Measurements from ENCODE around the gene CELA3B.

- no peak for TF ChIP-seq CREM (IDR thresholded peaks at IDR 0.05)
- no peak for TF ChIP-seq CREM (CRISPR knock-in tag; IDR thresholded peaks at IDR 0.05)
- TF ChIP-seq MYC (CRISPR knock-in tag; IDR thresholded peaks at IDR 0.05; ENCODE audit: borderline replicate concordance), result no peak
- TF ChIP-seq ZNF121 (CRISPR knock-in tag; IDR thresholded peaks at IDR 0.05), result no peak
- TF ChIP-seq CTCF (CRISPR knock-in tag; IDR thresholded peaks at IDR 0.05), result no peak
- no peak for TF ChIP-seq SRSF1 (optimal IDR thresholded peaks at IDR 0.05; ENCODE audit: low read depth, low read length)
- TF ChIP-seq, protein P1, sequence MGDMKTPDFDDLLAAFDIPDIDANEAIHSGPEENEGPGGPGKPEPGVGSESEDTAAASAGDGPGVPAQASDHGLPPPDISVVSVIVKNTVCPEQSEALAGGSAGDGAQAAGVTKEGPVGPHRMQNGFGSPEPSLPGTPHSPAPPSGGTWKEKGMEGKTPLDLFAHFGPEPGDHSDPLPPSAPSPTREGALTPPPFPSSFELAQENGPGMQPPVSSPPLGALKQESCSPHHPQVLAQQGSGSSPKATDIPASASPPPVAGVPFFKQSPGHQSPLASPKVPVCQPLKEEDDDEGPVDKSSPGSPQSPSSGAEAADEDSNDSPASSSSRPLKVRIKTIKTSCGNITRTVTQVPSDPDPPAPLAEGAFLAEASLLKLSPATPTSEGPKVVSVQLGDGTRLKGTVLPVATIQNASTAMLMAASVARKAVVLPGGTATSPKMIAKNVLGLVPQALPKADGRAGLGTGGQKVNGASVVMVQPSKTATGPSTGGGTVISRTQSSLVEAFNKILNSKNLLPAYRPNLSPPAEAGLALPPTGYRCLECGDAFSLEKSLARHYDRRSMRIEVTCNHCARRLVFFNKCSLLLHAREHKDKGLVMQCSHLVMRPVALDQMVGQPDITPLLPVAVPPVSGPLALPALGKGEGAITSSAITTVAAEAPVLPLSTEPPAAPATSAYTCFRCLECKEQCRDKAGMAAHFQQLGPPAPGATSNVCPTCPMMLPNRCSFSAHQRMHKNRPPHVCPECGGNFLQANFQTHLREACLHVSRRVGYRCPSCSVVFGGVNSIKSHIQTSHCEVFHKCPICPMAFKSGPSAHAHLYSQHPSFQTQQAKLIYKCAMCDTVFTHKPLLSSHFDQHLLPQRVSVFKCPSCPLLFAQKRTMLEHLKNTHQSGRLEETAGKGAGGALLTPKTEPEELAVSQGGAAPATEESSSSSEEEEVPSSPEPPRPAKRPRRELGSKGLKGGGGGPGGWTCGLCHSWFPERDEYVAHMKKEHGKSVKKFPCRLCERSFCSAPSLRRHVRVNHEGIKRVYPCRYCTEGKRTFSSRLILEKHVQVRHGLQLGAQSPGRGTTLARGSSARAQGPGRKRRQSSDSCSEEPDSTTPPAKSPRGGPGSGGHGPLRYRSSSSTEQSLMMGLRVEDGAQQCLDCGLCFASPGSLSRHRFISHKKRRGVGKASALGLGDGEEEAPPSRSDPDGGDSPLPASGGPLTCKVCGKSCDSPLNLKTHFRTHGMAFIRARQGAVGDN (CRISPR knock-in tag; IDR thresholded peaks at IDR 0.05), result no peak
- TF ChIP-seq, protein P2, sequence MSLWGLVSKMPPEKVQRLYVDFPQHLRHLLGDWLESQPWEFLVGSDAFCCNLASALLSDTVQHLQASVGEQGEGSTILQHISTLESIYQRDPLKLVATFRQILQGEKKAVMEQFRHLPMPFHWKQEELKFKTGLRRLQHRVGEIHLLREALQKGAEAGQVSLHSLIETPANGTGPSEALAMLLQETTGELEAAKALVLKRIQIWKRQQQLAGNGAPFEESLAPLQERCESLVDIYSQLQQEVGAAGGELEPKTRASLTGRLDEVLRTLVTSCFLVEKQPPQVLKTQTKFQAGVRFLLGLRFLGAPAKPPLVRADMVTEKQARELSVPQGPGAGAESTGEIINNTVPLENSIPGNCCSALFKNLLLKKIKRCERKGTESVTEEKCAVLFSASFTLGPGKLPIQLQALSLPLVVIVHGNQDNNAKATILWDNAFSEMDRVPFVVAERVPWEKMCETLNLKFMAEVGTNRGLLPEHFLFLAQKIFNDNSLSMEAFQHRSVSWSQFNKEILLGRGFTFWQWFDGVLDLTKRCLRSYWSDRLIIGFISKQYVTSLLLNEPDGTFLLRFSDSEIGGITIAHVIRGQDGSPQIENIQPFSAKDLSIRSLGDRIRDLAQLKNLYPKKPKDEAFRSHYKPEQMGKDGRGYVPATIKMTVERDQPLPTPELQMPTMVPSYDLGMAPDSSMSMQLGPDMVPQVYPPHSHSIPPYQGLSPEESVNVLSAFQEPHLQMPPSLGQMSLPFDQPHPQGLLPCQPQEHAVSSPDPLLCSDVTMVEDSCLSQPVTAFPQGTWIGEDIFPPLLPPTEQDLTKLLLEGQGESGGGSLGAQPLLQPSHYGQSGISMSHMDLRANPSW (CRISPR knock-in tag; IDR thresholded peaks at IDR 0.05; ENCODE audit: borderline replicate concordance), result no peak
Observed at GRCh38 chr1:21930080-21930571, 46.7 kb upstream of the CELA3B start.

Data from HepG2 (cell line).